ENCODE results near the gene SORCS2. TPM values are rescaled to one million over a fixed set of nuclear protein-coding genes. Genes with fewer than 3 reads are reported as not detected.

The SORCS2 gene
- polyA plus RNA-seq, 3 donors = 0.46 to 0.55 TPM; not detected in 1

DNA sequence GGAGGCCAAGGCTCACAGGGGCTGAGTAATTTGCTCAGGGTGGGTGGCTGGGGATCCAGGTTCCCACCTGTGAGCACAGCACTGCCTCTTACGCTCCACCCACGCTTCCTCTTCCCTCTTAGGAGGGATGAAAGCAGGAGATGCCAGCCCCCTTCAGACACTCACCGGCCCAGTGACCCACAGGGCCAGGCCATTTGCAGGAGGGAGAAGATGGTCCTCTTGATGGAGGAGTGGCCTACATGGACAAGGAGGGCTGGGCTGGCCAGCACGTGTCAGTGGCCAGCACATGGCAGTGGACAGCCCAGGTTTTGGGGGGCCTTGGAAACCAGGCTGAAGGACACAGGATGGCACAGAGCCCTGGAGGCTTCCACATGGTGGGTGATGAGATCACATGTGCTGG lies 350.4 kb downstream of the SORCS2 start:
- Mint-ChIP-seq H3K4me3 (no peak overlapping the region), H3K36me3 (no peaks in the 10 kb centered on the region), H3K27me3 (ENCODE audit: low read depth in 3 of 3) (peaks cover 2 to 4% (median 4%) of the 10 kb centered on the region in 3 donors), H3K27ac (no peak overlapping the region), H3K4me1 (peaks cover 2% of the 10 kb centered on the region), H3K9me3 (peaks cover 9 to 17% (median 10%) of the 10 kb centered on the region in 7 donors)
- H3K27me3 ChIP-seq (ENCODE audit: control insufficient read depth in 2 of 2, insufficient read depth in 2 of 2, low read length in 2 of 2) = no peaks in the 10 kb centered on the region
- H3K4me2 ChIP-seq (replicated peaks; ENCODE audit: extremely low read depth, low read length, poor library complexity, severe bottlenecking) = no peak overlapping the region
- TF ChIP-seq, protein P1, sequence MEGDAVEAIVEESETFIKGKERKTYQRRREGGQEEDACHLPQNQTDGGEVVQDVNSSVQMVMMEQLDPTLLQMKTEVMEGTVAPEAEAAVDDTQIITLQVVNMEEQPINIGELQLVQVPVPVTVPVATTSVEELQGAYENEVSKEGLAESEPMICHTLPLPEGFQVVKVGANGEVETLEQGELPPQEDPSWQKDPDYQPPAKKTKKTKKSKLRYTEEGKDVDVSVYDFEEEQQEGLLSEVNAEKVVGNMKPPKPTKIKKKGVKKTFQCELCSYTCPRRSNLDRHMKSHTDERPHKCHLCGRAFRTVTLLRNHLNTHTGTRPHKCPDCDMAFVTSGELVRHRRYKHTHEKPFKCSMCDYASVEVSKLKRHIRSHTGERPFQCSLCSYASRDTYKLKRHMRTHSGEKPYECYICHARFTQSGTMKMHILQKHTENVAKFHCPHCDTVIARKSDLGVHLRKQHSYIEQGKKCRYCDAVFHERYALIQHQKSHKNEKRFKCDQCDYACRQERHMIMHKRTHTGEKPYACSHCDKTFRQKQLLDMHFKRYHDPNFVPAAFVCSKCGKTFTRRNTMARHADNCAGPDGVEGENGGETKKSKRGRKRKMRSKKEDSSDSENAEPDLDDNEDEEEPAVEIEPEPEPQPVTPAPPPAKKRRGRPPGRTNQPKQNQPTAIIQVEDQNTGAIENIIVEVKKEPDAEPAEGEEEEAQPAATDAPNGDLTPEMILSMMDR (IDR thresholded peaks at IDR 0.05) = no peak
- H3K4me3 ChIP-seq (replicated peaks in 1 of 3; ENCODE audit: low read depth in 2 of 3, low read length in 3 of 3) = no peak overlapping the region
- intact Hi-C loops (cut with micrococcal nuclease) = no loop called here
- H3K4me1 ChIP-seq (ENCODE audit: control insufficient read depth in 1 of 2, insufficient read depth in 2 of 2, low read length in 2 of 2) = peaks cover 4 to 13% of the 10 kb centered on the region in 2 donors
- no peak overlapping the region for H3K9ac ChIP-seq (ENCODE audit: insufficient read depth, low read length, poor library complexity, severe bottlenecking)
- H3K79me2 ChIP-seq (ENCODE audit: insufficient read depth, low read length) = no peaks in the 10 kb centered on the region
- no peak for DNase-seq
- WGBS (ENCODE audit: insufficient coverage) = 77% methylated on average over 2 of the region's 4 CpGs
- H3K36me3 ChIP-seq (replicated peaks in 1 of 2; ENCODE audit: control insufficient read depth in 1 of 2, insufficient read depth in 2 of 2, low read length in 2 of 2) = no peaks in the 10 kb centered on the region
- H3K27ac ChIP-seq (ENCODE audit: low read depth in 1 of 2, low read length in 2 of 2) = no peak overlapping the region
- no peak overlapping the region for H2AFZ ChIP-seq (ENCODE audit: insufficient read depth, low read depth, low read length, poor library complexity, severe bottlenecking)
- H3K9me3 ChIP-seq (replicated peaks in 1 of 2; ENCODE audit: control insufficient read depth in 1 of 2, insufficient read depth in 1 of 2, low read length in 2 of 2) = peaks cover 6 to 18% of the 10 kb centered on the region in 2 donors
- H4K20me1 ChIP-seq (ENCODE audit: insufficient read depth, low read length) = no peaks in the 10 kb centered on the region

DNA sequence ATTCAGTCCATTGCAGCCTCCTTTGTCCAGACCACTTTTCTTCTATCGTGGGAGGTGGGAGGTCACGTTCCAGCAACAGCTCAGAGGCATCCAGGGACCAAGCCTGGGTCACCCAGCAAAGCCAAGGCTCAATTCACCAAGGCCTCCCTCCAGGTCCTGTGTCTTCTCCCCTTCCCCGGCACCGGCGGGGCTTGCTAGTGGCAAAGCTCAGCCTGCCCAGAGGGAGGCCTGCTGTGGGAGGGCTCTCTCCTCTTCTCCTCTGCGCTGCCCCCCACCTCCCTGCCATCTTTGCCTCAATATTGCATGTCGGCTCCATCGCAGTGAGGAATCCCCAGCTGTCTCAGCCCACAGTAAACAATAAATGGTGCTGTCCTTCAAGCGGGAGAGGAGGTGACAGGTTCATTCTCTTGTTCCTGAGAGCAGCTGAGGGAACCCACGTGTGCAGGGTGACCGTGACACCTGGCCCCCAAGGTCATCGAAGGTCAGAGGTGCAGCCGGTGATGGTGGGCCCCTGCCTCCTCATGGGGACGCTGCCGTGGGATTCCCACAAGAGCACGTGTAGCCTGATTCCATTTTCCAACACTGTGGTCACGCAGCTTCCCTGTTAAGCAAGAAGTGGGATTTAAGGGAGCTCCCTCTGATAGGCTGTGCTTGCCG lies 353.9 kb downstream of the SORCS2 start:
- H2AFZ ChIP-seq (ENCODE audit: insufficient read depth, low read depth, low read length, poor library complexity, severe bottlenecking) = no peak overlapping the region
- H3K27me3 ChIP-seq (ENCODE audit: control insufficient read depth in 2 of 2, insufficient read depth in 2 of 2, low read length in 2 of 2) = no peaks in the 10 kb centered on the region
- DNase-seq = no peak
- H3K4me3 ChIP-seq (replicated peaks in 1 of 3; ENCODE audit: low read depth in 2 of 3, low read length in 3 of 3) = no peak overlapping the region
- no peaks in the 10 kb centered on the region for H3K79me2 ChIP-seq (ENCODE audit: insufficient read depth, low read length)
- no peaks in the 10 kb centered on the region for H4K20me1 ChIP-seq (ENCODE audit: insufficient read depth, low read length)
- TF ChIP-seq, protein P1 (IDR thresholded peaks at IDR 0.05) = no peak
- peaks cover 0 to 9% of the 10 kb centered on the region in 2 donors for H3K9me3 ChIP-seq (replicated peaks in 1 of 2; ENCODE audit: control insufficient read depth in 1 of 2, insufficient read depth in 1 of 2, low read length in 2 of 2)
- peaks cover 1 to 12% (median 6%) of the 10 kb centered on the region in 7 donors for H3K9me3 Mint-ChIP-seq
- H3K27ac ChIP-seq (ENCODE audit: low read depth in 1 of 2, low read length in 2 of 2) = no peak overlapping the region
- H3K4me2 ChIP-seq (replicated peaks; ENCODE audit: extremely low read depth, low read length, poor library complexity, severe bottlenecking) = no peak overlapping the region
- intact Hi-C loops (cut with micrococcal nuclease) = no loop called here
- no peaks in the 10 kb centered on the region for H3K36me3 ChIP-seq (replicated peaks in 1 of 2; ENCODE audit: control insufficient read depth in 1 of 2, insufficient read depth in 2 of 2, low read length in 2 of 2)
- no peak overlapping the region for H3K9ac ChIP-seq (ENCODE audit: insufficient read depth, low read length, poor library complexity, severe bottlenecking)
- H3K27me3 Mint-ChIP-seq (ENCODE audit: low read depth in 3 of 3) = peaks cover 2 to 10% (median 6%) of the 10 kb centered on the region in 3 donors
- WGBS (ENCODE audit: insufficient coverage) = 92% methylated on average over 10 of the region's 18 CpGs
- no peaks in the 10 kb centered on the region for H3K4me1 ChIP-seq (ENCODE audit: control insufficient read depth in 1 of 2, insufficient read depth in 2 of 2, low read length in 2 of 2)
- H3K36me3 Mint-ChIP-seq = no peaks in the 10 kb centered on the region
- no peak overlapping the region for H3K27ac Mint-ChIP-seq
- no peaks in the 10 kb centered on the region for H3K4me1 Mint-ChIP-seq
- no peak overlapping the region for H3K4me3 Mint-ChIP-seq

All from CD14-positive monocyte (primary cell).